Measurements from ENCODE around the gene PCDHA1. TPM values are rescaled to one million over a fixed set of nuclear protein-coding genes. Genes with fewer than 3 reads are reported as not detected.

PCDHA1 gene
- total RNA-seq, 1 experiment from 2014 or later, result 0.12 TPM

GRCh38 chr5:140925806-140926442 lies 140.0 kb downstream of the PCDHA1 start, which contains the start of gene PCDHAC1:
PCDHAC1 (plus strand) TSS chr5:140926299; CDS start chr5:140926893, 594 bp downstream.

GRCh38 chr5:140966293-140967225 lies 180.6 kb downstream of the PCDHA1 start, which contains the start of gene PCDHAC2:
PCDHAC2 (plus strand) TSS chr5:140966476; CDS start chr5:140966767, 291 bp downstream.

GRCh38 chr5:141050622-141051520 lies 264.9 kb downstream of the PCDHA1 start, which contains the start of gene PCDHB1:
PCDHB1 (plus strand) TSS chr5:141051374; CDS start chr5:141051471, 97 bp downstream.

Other genes with a start within 250 kb of the PCDHA1 start
- 2.1 to 2.9 TPM (median 2.6 TPM) in 5 replicates for gene EIF4EBP3, start 238.5 kb upstream of the PCDHA1 start, total RNA-seq (2022; extraction: Qiagen RNA extraction; ENCODE audit: low read depth)
- 39.3 to 50.7 TPM (median 47.3 TPM) in 5 replicates for gene SRA1, start 228.7 kb upstream of the PCDHA1 start, total RNA-seq (2022; extraction: Qiagen RNA extraction; ENCODE audit: low read depth)
- gene APBB3, start 221.5 kb upstream of the PCDHA1 start, total RNA-seq (2022; extraction: Qiagen RNA extraction; ENCODE audit: low read depth), result 3.9 to 7.5 TPM (median 7.1 TPM) in 5 replicates
- 78.4 to 87.3 TPM (median 80.6 TPM) in 5 replicates for gene SLC35A4, start 221.3 kb upstream of the PCDHA1 start, total RNA-seq (2022; extraction: Qiagen RNA extraction; ENCODE audit: low read depth)
- 3.6 to 4.4 TPM (median 4.0 TPM) in 5 replicates for gene CD14, start 153.0 kb upstream of the PCDHA1 start, total RNA-seq (2022; extraction: Qiagen RNA extraction; ENCODE audit: low read depth)
- gene TMCO6, start 146.7 kb upstream of the PCDHA1 start, total RNA-seq (2022; extraction: Qiagen RNA extraction; ENCODE audit: low read depth), result 9.3 to 15.1 TPM (median 13.0 TPM) in 5 replicates
- gene NDUFA2, start 138.5 kb upstream of the PCDHA1 start, total RNA-seq (2022; extraction: Qiagen RNA extraction; ENCODE audit: low read depth), result 107 to 124 TPM (median 115 TPM) in 5 replicates
- gene IK, start 138.3 kb upstream of the PCDHA1 start, total RNA-seq (2022; extraction: Qiagen RNA extraction; ENCODE audit: low read depth), result 94.5 to 107 TPM (median 102 TPM) in 5 replicates
- 29.5 to 32.7 TPM (median 31.6 TPM) in 5 replicates for gene WDR55, start 121.2 kb upstream of the PCDHA1 start, total RNA-seq (2022; extraction: Qiagen RNA extraction; ENCODE audit: low read depth)
- 0.28 to 1.4 TPM (median 0.84 TPM) in 5 replicates for gene DND1, start 112.6 kb upstream of the PCDHA1 start, total RNA-seq (2022; extraction: Qiagen RNA extraction; ENCODE audit: low read depth)
- gene HARS1, start 94.8 kb upstream of the PCDHA1 start, total RNA-seq (2022; extraction: Qiagen RNA extraction; ENCODE audit: low read depth), result 76.9 to 85.2 TPM (median 79.9 TPM) in 5 replicates
- 36.5 to 41.0 TPM (median 39.5 TPM) in 5 replicates for gene HARS2, start 94.7 kb upstream of the PCDHA1 start, total RNA-seq (2022; extraction: Qiagen RNA extraction; ENCODE audit: low read depth)
- gene ZMAT2, start 85.7 kb upstream of the PCDHA1 start, total RNA-seq (2022; extraction: Qiagen RNA extraction; ENCODE audit: low read depth), result 82.3 to 114 TPM (median 86.1 TPM) in 5 replicates
- 0.03 to 0.08 TPM (median 0.07 TPM) in 5 replicates for gene PCDHA2, start 8.7 kb downstream of the PCDHA1 start, total RNA-seq (2022; extraction: Qiagen RNA extraction; ENCODE audit: low read depth)
- gene PCDHA3, start 14.9 kb downstream of the PCDHA1 start, total RNA-seq (2022; extraction: Qiagen RNA extraction; ENCODE audit: low read depth), result 0.76 to 1.2 TPM (median 0.92 TPM) in 5 replicates
- gene PCDHA4, start 20.9 kb downstream of the PCDHA1 start, total RNA-seq (2022; extraction: Qiagen RNA extraction; ENCODE audit: low read depth), result 1.5 to 2.0 TPM (median 1.8 TPM) in 5 replicates
- 0.56 to 0.86 TPM (median 0.77 TPM) in 5 replicates for gene PCDHA5, start 35.5 kb downstream of the PCDHA1 start, total RNA-seq (2022; extraction: Qiagen RNA extraction; ENCODE audit: low read depth)
- gene PCDHA6, start 41.8 kb downstream of the PCDHA1 start, total RNA-seq (2022; extraction: Qiagen RNA extraction; ENCODE audit: low read depth), result 0.08 to 0.10 TPM (median 0.09 TPM) in 3 of 5 replicates, not detected in the others
- gene PCDHA7, start 48.1 kb downstream of the PCDHA1 start, total RNA-seq (2022; extraction: Qiagen RNA extraction; ENCODE audit: low read depth), result 0.03 to 0.18 TPM (median 0.06 TPM) in 5 replicates
- gene PCDHA8, start 55.0 kb downstream of the PCDHA1 start, total RNA-seq (2022; extraction: Qiagen RNA extraction; ENCODE audit: low read depth), result 0.03 to 0.13 TPM (median 0.07 TPM) in 4 of 5 replicates, not detected in the other
- 0.01 TPM in 1 of 5 replicates, not detected in the others for gene PCDHA9, start 62.2 kb downstream of the PCDHA1 start, total RNA-seq (2022; extraction: Qiagen RNA extraction; ENCODE audit: low read depth)
- gene PCDHA10, start 69.8 kb downstream of the PCDHA1 start, total RNA-seq (2022; extraction: Qiagen RNA extraction; ENCODE audit: low read depth), result 0.01 to 0.06 TPM (median 0.01 TPM) in 4 of 5 replicates, not detected in the other
- gene PCDHA11, start 82.8 kb downstream of the PCDHA1 start, total RNA-seq (2022; extraction: Qiagen RNA extraction; ENCODE audit: low read depth), result 0.07 to 0.17 TPM (median 0.10 TPM) in 4 of 5 replicates, not detected in the other
- 2.7 to 3.1 TPM (median 2.9 TPM) in 5 replicates for gene PCDHA12, start 89.2 kb downstream of the PCDHA1 start, total RNA-seq (2022; extraction: Qiagen RNA extraction; ENCODE audit: low read depth)
- 0.03 to 0.11 TPM (median 0.05 TPM) in 5 replicates for gene PCDHA13, start 96.0 kb downstream of the PCDHA1 start, total RNA-seq (2022; extraction: Qiagen RNA extraction; ENCODE audit: low read depth)
- 1.0 to 1.5 TPM (median 1.4 TPM) in 5 replicates for gene PCDHAC1, start 140.2 kb downstream of the PCDHA1 start, total RNA-seq (2022; extraction: Qiagen RNA extraction; ENCODE audit: low read depth)
- 2.6 to 3.2 TPM (median 2.6 TPM) in 5 replicates for gene PCDHAC2, start 180.3 kb downstream of the PCDHA1 start, total RNA-seq (2022; extraction: Qiagen RNA extraction; ENCODE audit: low read depth)